Erythroblast (primary cell): ENCODE results near the gene MAL.

ENCODE experiments used
- GATA1 ChIP-seq: IDR thresholded peaks from 2 replicates; pipeline ENCODE4 v1.6.1; 2011; ENCODE audit warnings: low read depth, mild to moderate bottlenecking, control low read depth, low read length, moderate library complexity
- POLR2A ChIP-seq: IDR thresholded peaks from 2 replicates; pipeline ENCODE4 v1.6.1; 2011; ENCODE audit warnings: mild to moderate bottlenecking, low read length

GRCh38 chr2:95004287-95004686 is 21.2 kb upstream of the MAL start:
- TF ChIP-seq POLR2A = no peak
- no peak for TF ChIP-seq GATA1
